Transverse colon (tissue), 4 donors: ENCODE results near the gene GOSR1.

Experiments used
- CTCF ChIP-seq, 5 experiments: fragments of 200-600 bp in 3 of 5; fragments of 450-650 bp in 2 of 5; sonication (generic) in 3 of 5; IDR thresholded peaks; 1 replicate in 2 of 5; 2 replicates in 3 of 5; pipeline ENCODE4 v1.5.1; 2016 to 2017; ENCODE audit warnings: antibody characterized with exemption in 5 of 5, inconsistent platforms in 3 of 5, mild to moderate bottlenecking in 2 of 5, moderate library complexity in 1 of 5
- POLR2A ChIP-seq: fragments of 450-650 bp; IDR thresholded peaks from one replicate; pipeline ENCODE4 v1.6.1; 2016; ENCODE audit warnings: antibody characterized with exemption, mild to moderate bottlenecking, moderate library complexity
- POLR2AphosphoS5 ChIP-seq, 3 donors: sonication (generic); formaldehyde crosslinking; IDR thresholded peaks; one replicate each; pipeline ENCODE4 v1.6.1; 2016; ENCODE audit warnings: antibody characterized with exemption in 3 of 3

DNA sequence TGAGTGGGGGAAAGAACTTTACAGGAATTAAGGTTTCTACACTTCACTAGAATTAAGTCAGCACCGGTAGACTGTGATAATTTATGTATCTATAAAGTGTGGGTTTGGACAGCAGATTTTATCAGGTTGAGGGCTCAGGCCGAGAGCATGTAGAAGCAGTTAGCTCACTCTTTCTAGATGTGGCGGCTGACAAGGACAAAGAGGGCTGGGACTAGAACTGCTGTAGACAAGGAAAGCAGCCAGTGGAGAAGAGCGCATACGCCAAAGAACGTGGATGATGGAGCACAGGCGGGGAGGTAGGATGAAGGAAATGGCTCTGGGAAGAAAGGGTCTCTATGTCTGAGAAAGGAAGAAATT is 504 bp upstream of the GOSR1 start:
- TF ChIP-seq CTCF (IDR thresholded peaks at IDR 0.05) = no peak
- TF ChIP-seq POLR2A = no peak
- no peak for TF ChIP-seq POLR2AphosphoS5 (IDR thresholded peaks at IDR 0.05)
